DOHH2 (cell line): ENCODE results near the gene TSHZ2.

Experiments used
- EZH2phosphoT487 ChIP-seq: fragments of 200-600 bp; sonication (generic); IDR thresholded peaks from 2 replicates; pipeline ENCODE4 v1.6.1; 2017; ENCODE audit warnings: borderline replicate concordance, mild to moderate bottlenecking, antibody characterized with exemption, low read length, moderate library complexity, mixed read lengths
- TF ChIP-seq, protein P1 (sequence below): fragments of 200-600 bp; sonication (generic); IDR thresholded peaks from one replicate; pipeline ENCODE4 v1.5.1; 2014; ENCODE audit warnings: antibody characterized with exemption, mild to moderate bottlenecking, low read depth, low read length; ENCODE audit not compliant: poor library complexity, severe bottlenecking

GRCh38 chr20:53097371-53097770 lies 125.2 kb downstream of the TSHZ2 start:
- TF ChIP-seq, protein P1, sequence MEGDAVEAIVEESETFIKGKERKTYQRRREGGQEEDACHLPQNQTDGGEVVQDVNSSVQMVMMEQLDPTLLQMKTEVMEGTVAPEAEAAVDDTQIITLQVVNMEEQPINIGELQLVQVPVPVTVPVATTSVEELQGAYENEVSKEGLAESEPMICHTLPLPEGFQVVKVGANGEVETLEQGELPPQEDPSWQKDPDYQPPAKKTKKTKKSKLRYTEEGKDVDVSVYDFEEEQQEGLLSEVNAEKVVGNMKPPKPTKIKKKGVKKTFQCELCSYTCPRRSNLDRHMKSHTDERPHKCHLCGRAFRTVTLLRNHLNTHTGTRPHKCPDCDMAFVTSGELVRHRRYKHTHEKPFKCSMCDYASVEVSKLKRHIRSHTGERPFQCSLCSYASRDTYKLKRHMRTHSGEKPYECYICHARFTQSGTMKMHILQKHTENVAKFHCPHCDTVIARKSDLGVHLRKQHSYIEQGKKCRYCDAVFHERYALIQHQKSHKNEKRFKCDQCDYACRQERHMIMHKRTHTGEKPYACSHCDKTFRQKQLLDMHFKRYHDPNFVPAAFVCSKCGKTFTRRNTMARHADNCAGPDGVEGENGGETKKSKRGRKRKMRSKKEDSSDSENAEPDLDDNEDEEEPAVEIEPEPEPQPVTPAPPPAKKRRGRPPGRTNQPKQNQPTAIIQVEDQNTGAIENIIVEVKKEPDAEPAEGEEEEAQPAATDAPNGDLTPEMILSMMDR, result no peak
- no peak for TF ChIP-seq EZH2phosphoT487
